Esophagus muscularis mucosa (tissue), 3 donors: ENCODE results near the gene WNT6.

Experiments
- POLR2A ChIP-seq: fragments of 450-650 bp; IDR thresholded peaks from one replicate; pipeline ENCODE4 v1.6.1; 2017; ENCODE audit warnings: antibody characterized with exemption, moderate library complexity, mild to moderate bottlenecking, low read depth
- TF ChIP-seq, protein P1 (sequence below), 3 experiments: fragments of 200-600 bp in 2 of 3; fragments of 450-650 bp in 1 of 3; sonication (generic) in 2 of 3; IDR thresholded peaks; one replicate each; pipeline ENCODE4 v1.5.1; 2017 to 2019; ENCODE audit warnings: antibody characterized with exemption in 3 of 3, mild to moderate bottlenecking in 2 of 3, moderate library complexity in 1 of 3

DNA sequence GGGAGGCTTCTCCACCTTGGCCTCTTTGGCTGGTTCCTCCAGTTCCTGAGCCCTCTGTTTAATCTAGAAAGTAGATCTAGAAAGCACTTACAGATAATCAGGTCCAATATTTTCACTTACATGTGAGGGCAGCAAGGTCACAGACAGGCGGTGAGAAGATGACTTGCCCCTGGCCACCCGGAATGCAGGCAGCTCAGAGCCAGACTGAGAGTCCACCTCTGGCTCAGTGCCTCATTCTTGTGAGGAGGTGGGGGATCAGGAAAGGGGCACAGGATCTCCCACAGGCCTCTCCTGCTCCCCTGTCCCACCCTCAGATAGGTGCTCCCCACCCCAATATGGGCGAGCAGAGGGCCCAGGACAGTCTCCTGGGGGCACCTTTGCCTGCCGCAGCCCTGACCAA is 5.8 kb downstream of the WNT6 start:
- no peak for TF ChIP-seq POLR2A
- TF ChIP-seq, protein P1, sequence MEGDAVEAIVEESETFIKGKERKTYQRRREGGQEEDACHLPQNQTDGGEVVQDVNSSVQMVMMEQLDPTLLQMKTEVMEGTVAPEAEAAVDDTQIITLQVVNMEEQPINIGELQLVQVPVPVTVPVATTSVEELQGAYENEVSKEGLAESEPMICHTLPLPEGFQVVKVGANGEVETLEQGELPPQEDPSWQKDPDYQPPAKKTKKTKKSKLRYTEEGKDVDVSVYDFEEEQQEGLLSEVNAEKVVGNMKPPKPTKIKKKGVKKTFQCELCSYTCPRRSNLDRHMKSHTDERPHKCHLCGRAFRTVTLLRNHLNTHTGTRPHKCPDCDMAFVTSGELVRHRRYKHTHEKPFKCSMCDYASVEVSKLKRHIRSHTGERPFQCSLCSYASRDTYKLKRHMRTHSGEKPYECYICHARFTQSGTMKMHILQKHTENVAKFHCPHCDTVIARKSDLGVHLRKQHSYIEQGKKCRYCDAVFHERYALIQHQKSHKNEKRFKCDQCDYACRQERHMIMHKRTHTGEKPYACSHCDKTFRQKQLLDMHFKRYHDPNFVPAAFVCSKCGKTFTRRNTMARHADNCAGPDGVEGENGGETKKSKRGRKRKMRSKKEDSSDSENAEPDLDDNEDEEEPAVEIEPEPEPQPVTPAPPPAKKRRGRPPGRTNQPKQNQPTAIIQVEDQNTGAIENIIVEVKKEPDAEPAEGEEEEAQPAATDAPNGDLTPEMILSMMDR (IDR thresholded peaks at IDR 0.05) = no peak
